CD4-positive, alpha-beta T cell (primary cell): ENCODE results near the gene PEF1. TPM values are rescaled to one million over a fixed set of nuclear protein-coding genes. Genes with fewer than 3 reads are reported as not detected.

ENCODE experiments used
- ATAC-seq: fragments of 200-7000 bp; cut with Tn5 transposase; one replicate; pipeline ENCODE4 v1.10.0; 2022; ENCODE audit warnings: mild to moderate bottlenecking; ENCODE audit not compliant: poor library complexity
- CTCF ChIA-PET: fragments of 350-600 bp; sonication (Branson Sonifier 250); formaldehyde crosslinking; loops from one replicate; lab custom pipeline; 2021; ENCODE audit warnings: antibody characterized with exemption, inconsistent platforms; lab: Charles Lee
- POLR2A ChIA-PET: fragments of 350-600 bp; sonication (Branson Sonifier 250); formaldehyde crosslinking; loops from one replicate; lab custom pipeline; 2021; ENCODE audit warnings: antibody characterized with exemption, inconsistent platforms; lab: Charles Lee
- DNase-seq, 14 experiments: peaks; one replicate each; pipeline ENCODE4 v3.0.0-alpha.2; 2013 to 2020; ENCODE audit warnings: mixed read lengths in 2 of 14
- H3K27ac ChIP-seq, 2 donors: one replicate each; pipeline versions ENCODE4 v1.5.1 to v1.7.0; 2013; ENCODE audit warnings: low read length in 2 of 2, low read depth in 1 of 2, mild to moderate bottlenecking in 1 of 2
- H3K27me3 ChIP-seq, 2 experiments: 1 replicate in 1 of 2; 2 replicates in 1 of 2; pipeline versions ENCODE4 v1.6.1 to v1.7.0; 2013; ENCODE audit warnings: low read length in 2 of 2, control low read depth in 1 of 2, mild to moderate bottlenecking in 1 of 2, moderate library complexity in 1 of 2; ENCODE audit not compliant: insufficient read depth in 2 of 2, control insufficient read depth in 1 of 2
- H3K36me3 ChIP-seq: one replicate; pipeline ENCODE4 v1.6.1; 2013; ENCODE audit warnings: low read length, control low read depth; ENCODE audit not compliant: insufficient read depth
- H3K4me1 ChIP-seq: one replicate; pipeline ENCODE4 v1.6.1; 2013; ENCODE audit warnings: low read length, control low read depth; ENCODE audit not compliant: insufficient read depth
- H3K4me3 ChIP-seq: one replicate; pipeline ENCODE4 v1.5.1; 2013; ENCODE audit warnings: mild to moderate bottlenecking, low read length, moderate library complexity
- H3K9me3 ChIP-seq, 2 experiments: 1 replicate in 1 of 2; 2 replicates in 1 of 2; pipeline versions ENCODE4 v1.6.1 to v1.7.0; 2013; ENCODE audit warnings: low read length in 2 of 2, mild to moderate bottlenecking in 2 of 2, control low read depth in 1 of 2, moderate library complexity in 1 of 2; ENCODE audit not compliant: control insufficient read depth in 1 of 2, insufficient read depth in 1 of 2
- H3K27ac Mint-ChIP-seq: one replicate; pipeline ENCODE4 v1.8.0; 2020; ENCODE audit warnings: mixed read lengths
- H3K27me3 Mint-ChIP-seq: one replicate; pipeline ENCODE4 v1.8.0; 2021; ENCODE audit warnings: mixed read lengths
- H3K36me3 Mint-ChIP-seq: one replicate; pipeline ENCODE4 v1.8.0; 2021; ENCODE audit warnings: low read depth, mixed read lengths
- H3K4me1 Mint-ChIP-seq: one replicate; pipeline ENCODE4 v1.8.0; 2021; ENCODE audit warnings: low read depth, mixed read lengths
- H3K4me3 Mint-ChIP-seq: one replicate; pipeline ENCODE4 v1.8.0; 2020; ENCODE audit warnings: mild to moderate bottlenecking, mixed read lengths
- H3K9me3 Mint-ChIP-seq: one replicate; pipeline ENCODE4 v1.8.0; 2020; ENCODE audit warnings: mixed read lengths
- CTCF ChIP-seq: fragments of 200-600 bp; IDR thresholded peaks from one replicate; pipeline ENCODE4 v1.8.0; 2022; ENCODE audit warnings: antibody characterized with exemption, mild to moderate bottlenecking
- intact Hi-C, 2 experiments: fragments of 100-400 bp; cut with DNase I in 1 of 2; cut with micrococcal nuclease in 1 of 2; formaldehyde crosslinking; loops; one replicate each; pipeline versions ENCODE4 v1.15.1 to v1.9.0; 2023 to 2025; cut with DNase I, micrococcal nuclease
- total RNA-seq, 174 experiments: library from RNA in 2 of 174; stranded (reverse) in 2 of 174; gene quantifications; one replicate each; pipeline ENCODE4 v1.2.3 and lab custom pipeline; 2021 to 2026

The PEF1 gene
- total RNA-seq, 2 experiments from 2014 or later, result 42.3 to 45.9 TPM

- no peak for TF ChIP-seq CTCF
- H3K36me3 ChIP-seq, result no peaks in the 10 kb centered on the region
- H3K9me3 ChIP-seq, result peaks cover 0 to 3% of the 10 kb centered on the region in 2 experiments
- peaks cover 3% of the 10 kb centered on the region for H3K4me1 ChIP-seq
- no peak overlapping the region for H3K27ac ChIP-seq
- DNase-seq, result no peak
- intact Hi-C loops, result no loop called here
- ChIA-PET POLR2A (no interaction called here), CTCF (no interaction called here)
- no peaks in the 10 kb centered on the region for H3K36me3 Mint-ChIP-seq
- no peak overlapping the region for H3K4me3 Mint-ChIP-seq
- H3K4me3 ChIP-seq, result no peak overlapping the region
- H3K27ac Mint-ChIP-seq, result no peak overlapping the region
- H3K27me3 Mint-ChIP-seq, result peaks cover 52% of the 10 kb centered on the region
- H3K4me1 Mint-ChIP-seq, result no peaks in the 10 kb centered on the region
- H3K9me3 Mint-ChIP-seq, result no peaks in the 10 kb centered on the region
- ATAC-seq, result no peak
- peaks cover 2 to 6% of the 10 kb centered on the region in 2 experiments for H3K27me3 ChIP-seq
Measured at GRCh38 chr1:31592132-31592531, 52.5 kb downstream of the PEF1 start.

DNA sequence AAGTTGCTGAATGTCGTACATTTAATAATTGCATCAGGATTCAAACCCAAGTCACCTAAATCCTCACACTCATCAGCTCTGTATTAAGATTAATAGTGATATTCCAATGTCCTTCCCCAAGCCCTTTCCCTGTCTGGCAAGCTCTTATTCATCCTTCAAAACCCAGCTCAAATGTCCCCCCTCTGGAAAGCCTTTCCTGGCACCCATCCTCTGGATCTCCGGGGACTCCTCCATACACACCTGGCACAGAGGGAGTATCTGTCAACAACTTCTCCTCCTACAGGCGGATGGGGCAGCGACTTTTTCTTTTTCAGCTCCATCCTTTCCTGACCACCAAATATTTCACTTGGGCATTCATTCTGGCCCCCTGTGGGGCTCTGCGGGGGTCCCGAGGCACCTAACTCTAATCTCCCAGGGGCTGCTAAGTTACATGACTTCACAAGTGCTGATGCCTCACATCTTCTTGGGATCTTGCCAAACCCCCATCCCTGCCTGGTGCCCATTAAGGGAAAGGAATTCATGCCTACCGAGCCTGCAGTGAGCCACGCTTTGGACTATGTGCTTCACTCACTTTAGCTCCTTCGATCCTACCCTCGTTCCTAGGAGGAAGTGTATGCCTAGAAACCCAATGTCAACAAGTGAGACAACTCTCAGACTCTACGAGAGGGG is 53.1 kb downstream of the PEF1 start:
- no peaks in the 10 kb centered on the region for H3K9me3 Mint-ChIP-seq
- H3K36me3 ChIP-seq, result no peaks in the 10 kb centered on the region
- no peak overlapping the region for H3K4me3 Mint-ChIP-seq
- peaks cover 50% of the 10 kb centered on the region for H3K27me3 Mint-ChIP-seq
- H3K4me1 ChIP-seq, result peaks cover 3% of the 10 kb centered on the region
- no peak for TF ChIP-seq CTCF
- ATAC-seq, result no peak
- intact Hi-C loops, result no loop called here
- ChIA-PET POLR2A (no interaction called here), CTCF (no interaction called here)
- H3K4me1 Mint-ChIP-seq, result no peaks in the 10 kb centered on the region
- no peak overlapping the region for H3K4me3 ChIP-seq
- H3K27ac Mint-ChIP-seq, result no peak overlapping the region
- DNase-seq, result no peak
- no peak overlapping the region for H3K27ac ChIP-seq
- H3K27me3 ChIP-seq, result peaks cover 2 to 6% of the 10 kb centered on the region in 2 experiments
- peaks cover 0 to 3% of the 10 kb centered on the region in 2 experiments for H3K9me3 ChIP-seq
- H3K36me3 Mint-ChIP-seq, result no peaks in the 10 kb centered on the region

DNA sequence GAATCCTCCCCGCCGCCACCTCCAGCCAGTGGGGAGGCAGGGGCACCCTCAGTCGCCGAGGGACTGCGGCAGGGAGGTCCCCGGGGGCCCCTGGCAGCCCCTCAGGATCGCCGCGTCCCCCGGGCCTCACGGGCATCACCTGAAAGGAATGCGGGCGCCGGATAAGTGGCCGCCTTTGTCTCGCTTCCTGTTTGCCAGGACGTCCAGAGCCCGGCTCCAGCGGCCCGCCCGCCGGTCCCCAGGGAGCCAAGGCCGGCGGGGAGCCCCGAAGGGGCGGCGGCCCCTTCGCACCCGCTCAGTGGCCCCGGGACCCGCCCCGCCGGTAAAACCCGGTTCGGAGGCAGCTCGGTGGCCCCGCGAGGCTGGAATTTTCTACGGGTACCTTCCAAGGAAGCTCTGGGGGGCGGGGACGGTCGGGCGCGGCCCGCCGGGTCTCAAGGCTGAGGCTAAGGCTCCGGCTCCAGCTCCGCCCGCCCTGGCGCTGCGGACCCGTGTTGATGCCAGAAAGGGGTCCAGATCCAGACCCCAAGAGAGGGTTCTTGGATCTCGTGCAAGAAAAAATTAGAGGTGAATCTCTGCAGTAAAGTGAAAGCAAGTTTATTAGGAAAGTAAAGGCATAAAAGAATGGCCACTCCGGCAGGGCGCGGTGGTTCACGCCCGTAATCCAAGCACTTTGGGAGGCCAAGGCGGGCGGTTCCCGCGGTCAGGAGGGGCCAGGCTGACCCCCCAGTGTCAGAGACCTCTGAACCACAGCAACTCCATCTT is 55.7 kb downstream of the PEF1 start:
- no peak for DNase-seq

More for the DNA sequence above, 55.7 kb downstream of the PEF1 start:
- Histone ChIP-seq H3K4me3 (no peak overlapping the region), H3K36me3 (no peaks in the 10 kb centered on the region), H3K27me3 (peaks cover 2 to 6% of the 10 kb centered on the region in 2 experiments), H3K9me3 (peaks cover 0 to 3% of the 10 kb centered on the region in 2 experiments), H3K27ac (no peak overlapping the region), H3K4me1 (peaks cover 2% of the 10 kb centered on the region)
- Mint-ChIP-seq H3K36me3 (no peaks in the 10 kb centered on the region), H3K27me3 (peaks cover 43% of the 10 kb centered on the region), H3K27ac (no peak overlapping the region), H3K9me3 (no peaks in the 10 kb centered on the region), H3K4me3 (no peak overlapping the region), H3K4me1 (no peaks in the 10 kb centered on the region)
- intact Hi-C loops, result no loop called here
- POLR2A ChIA-PET, result no interaction called here
- CTCF ChIA-PET, result no interaction called here
- ATAC-seq, result no peak
- TF ChIP-seq CTCF, result no peak
